PC-9 (cell line): ENCODE data around the gene RARB.

Experiments
- EZH2 ChIP-seq: fragments of 200-600 bp; sonication (generic); IDR thresholded peaks from 2 replicates; pipeline ENCODE4 v1.8.0; 2017; ENCODE audit warnings: antibody characterized with exemption, low read depth
- TF ChIP-seq, protein P1 (sequence below): fragments of 200-600 bp; sonication (generic); conservative IDR thresholded peaks from 2 replicates; pipeline ENCODE4 v1.6.1; 2017; ENCODE audit warnings: mixed run types, antibody characterized with exemption, mild to moderate bottlenecking, moderate library complexity

DNA sequence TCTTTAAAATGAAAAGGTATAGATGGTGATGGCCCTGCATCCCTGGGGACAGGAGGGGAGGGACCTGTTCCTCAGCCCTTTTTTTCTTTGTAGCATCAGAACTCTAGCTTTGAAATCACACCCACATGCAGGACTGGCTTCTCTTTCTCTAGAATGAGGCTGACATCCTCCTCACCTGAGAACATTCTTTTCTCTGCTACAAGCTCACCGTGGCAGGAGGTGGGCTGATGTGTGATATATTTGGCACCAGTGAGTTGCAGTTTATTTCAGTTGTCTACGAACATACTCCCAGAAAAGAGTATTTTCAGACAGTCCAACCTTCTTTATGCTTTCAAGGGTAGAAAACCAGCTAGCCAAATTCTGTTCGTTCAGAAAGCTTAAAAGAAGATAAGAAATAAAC lies 43.6 kb upstream of the RARB start:
- TF ChIP-seq, protein P1, sequence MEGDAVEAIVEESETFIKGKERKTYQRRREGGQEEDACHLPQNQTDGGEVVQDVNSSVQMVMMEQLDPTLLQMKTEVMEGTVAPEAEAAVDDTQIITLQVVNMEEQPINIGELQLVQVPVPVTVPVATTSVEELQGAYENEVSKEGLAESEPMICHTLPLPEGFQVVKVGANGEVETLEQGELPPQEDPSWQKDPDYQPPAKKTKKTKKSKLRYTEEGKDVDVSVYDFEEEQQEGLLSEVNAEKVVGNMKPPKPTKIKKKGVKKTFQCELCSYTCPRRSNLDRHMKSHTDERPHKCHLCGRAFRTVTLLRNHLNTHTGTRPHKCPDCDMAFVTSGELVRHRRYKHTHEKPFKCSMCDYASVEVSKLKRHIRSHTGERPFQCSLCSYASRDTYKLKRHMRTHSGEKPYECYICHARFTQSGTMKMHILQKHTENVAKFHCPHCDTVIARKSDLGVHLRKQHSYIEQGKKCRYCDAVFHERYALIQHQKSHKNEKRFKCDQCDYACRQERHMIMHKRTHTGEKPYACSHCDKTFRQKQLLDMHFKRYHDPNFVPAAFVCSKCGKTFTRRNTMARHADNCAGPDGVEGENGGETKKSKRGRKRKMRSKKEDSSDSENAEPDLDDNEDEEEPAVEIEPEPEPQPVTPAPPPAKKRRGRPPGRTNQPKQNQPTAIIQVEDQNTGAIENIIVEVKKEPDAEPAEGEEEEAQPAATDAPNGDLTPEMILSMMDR: no peak
- no peak for TF ChIP-seq EZH2
